Activated T-helper 1 cell treated with anti-CD3 and anti-CD28 coated beads, Interleukin-2, amount 50 U/mL, for 16 hours (primary cell): ENCODE results near the gene FMO2.

Experiments used
- DNase-seq, 2 donors: peaks; one replicate each; pipeline ENCODE4 v3.0.0-alpha.2; 2020; ENCODE audit warnings: low read depth in 1 of 2, low spot score in 1 of 2

FMO2 gene

GRCh38 chr1:171174560-171175294 lies 10.4 kb upstream of the FMO2 start:
- no peak for DNase-seq

GRCh38 chr1:171177261-171177660 lies 7.8 kb upstream of the FMO2 start:
- no peak for DNase-seq

GRCh38 chr1:171179318-171180227 lies 5.5 kb upstream of the FMO2 start:
- no peak for DNase-seq

- no peak for DNase-seq
Observed at GRCh38 chr1:171180670-171181069, 4.4 kb upstream of the FMO2 start.

- DNase-seq, result peak in 1 of 2 donors; percentile 2
Observed at GRCh38 chr1:171188388-171189266, 3.5 kb downstream of the FMO2 start.

- no peak for DNase-seq
Observed at GRCh38 chr1:171191992-171192391, 6.9 kb downstream of the FMO2 start.

GRCh38 chr1:171195767-171196166 lies 10.7 kb downstream of the FMO2 start:
- no peak for DNase-seq

- DNase-seq, result no peak
Observed at GRCh38 chr1:171196351-171196750, 11.3 kb downstream of the FMO2 start.

- DNase-seq, result no peak
Observed at GRCh38 chr1:171198081-171198480, 13.0 kb downstream of the FMO2 start.

- DNase-seq, result no peak
Observed at GRCh38 chr1:171204296-171204695, 19.2 kb downstream of the FMO2 start.

GRCh38 chr1:171206204-171206977 lies 21.3 kb downstream of the FMO2 start:
- DNase-seq, result no peak

- no peak for DNase-seq
Observed at GRCh38 chr1:171206978-171207355, 21.9 kb downstream of the FMO2 start.

GRCh38 chr1:171207377-171207776 lies 22.3 kb downstream of the FMO2 start:
- DNase-seq, result no peak

GRCh38 chr1:171210355-171210754 lies 25.3 kb downstream of the FMO2 start:
- no peak for DNase-seq

- DNase-seq, result no peak
Observed at GRCh38 chr1:171212607-171213351, 27.7 kb downstream of the FMO2 start.

GRCh38 chr1:171213559-171214454 lies 28.7 kb downstream of the FMO2 start:
- DNase-seq, result no peak

- DNase-seq, result no peak
Observed at GRCh38 chr1:171217658-171218443, 32.8 kb downstream of the FMO2 start.

- DNase-seq, result no peak
Observed at GRCh38 chr1:171218661-171219060, 33.6 kb downstream of the FMO2 start.
